Stimulated activated CD4-positive, alpha-beta T cell treated with anti-CD3 and anti-CD28 coated beads, TNF-alpha, amount 100 ng/mL, for 4 hours (primary cell): ENCODE results near the gene SORL1-AS1.

Source experiments
- DNase-seq, 3 experiments: peaks; one replicate each; pipeline ENCODE4 v3.0.0-alpha.2; 2020; ENCODE audit warnings: low read depth in 3 of 3

Gene SORL1-AS1

DNA sequence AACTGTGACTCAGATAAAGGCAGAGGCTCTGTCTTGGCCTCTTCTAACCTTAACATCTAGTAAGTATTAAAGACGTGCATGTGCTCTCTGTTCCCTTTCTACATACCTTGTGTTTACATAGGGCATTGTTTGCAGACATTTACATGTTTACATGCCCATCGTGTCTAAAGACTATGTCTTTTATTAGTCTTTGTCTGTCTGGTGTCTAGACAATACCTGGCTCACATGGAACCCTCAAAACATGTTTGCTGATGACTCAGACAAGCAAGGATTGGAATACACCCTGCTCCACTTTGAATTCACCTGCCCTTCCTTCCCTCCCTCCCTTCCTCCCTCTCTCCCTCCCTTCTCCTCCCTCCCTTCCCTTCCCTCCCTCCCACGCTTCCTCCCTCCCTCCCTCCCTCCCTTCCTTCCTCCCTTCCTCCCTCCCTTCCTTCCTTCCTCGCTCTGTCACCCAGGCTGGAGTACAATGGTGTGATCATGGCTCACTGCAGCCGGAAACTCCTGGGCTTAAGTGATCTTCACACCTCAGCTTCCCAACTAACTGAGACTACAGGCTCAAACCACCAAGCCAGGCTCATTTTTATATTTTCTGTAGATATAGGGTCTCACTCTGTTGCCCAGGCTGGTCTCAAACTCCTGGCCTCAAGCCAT lies 23.7 kb upstream of the SORL1-AS1 start:
- DNase-seq: no peak

DNA sequence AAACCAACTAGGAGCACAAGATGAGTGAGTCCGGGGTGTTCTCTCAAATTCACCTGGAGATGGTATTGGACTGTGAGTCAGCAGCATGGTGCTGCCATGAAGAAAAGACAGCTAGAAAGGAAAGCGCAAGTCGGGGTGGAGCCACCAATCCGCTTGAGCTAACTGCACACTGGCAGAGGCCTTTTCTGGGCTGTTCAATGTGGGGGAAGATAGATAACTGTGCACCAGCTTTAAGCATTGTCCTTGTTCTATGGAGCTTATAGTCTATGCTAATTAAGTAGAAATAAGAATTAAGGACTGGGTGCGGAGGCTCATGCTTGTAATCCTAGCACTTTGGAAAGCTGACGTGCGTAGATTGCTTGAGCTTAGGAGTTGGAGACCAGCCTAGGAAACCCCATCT lies 21.9 kb upstream of the SORL1-AS1 start:
- no peak for DNase-seq

DNA sequence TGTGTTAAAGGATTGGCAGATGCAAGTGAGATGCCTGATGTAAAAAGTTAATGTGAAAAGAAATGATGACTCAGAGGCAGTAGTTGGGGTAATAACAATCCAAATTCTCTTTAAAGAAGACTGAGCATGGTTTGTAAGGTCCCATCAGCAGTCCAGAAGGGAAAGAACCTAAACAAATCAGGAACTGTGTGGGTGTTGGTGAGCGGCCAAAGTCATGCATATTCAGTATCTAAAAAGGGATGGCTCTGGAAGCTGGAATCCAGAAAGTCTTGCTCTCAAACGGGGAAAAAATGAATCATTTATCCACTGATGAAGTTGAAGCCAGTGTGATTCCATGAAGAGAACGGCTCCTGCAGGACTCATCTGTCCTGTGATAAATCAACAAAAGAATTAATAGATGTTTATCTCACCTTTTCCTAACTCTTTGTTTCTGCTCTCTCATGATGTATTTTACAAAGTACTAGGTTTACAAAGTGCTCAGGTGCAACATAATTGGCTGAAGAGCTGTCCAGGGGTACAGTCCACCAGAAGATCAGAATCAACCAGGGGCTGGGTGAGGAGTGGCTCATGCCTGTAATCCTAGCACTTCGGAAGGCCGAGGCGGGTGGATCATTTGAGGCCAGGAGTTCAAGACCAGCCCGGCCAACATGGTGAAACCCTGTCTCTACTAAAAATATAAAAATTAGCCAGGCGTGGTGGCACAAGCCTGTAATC lies 20.5 kb upstream of the SORL1-AS1 start:
- no peak for DNase-seq

- DNase-seq: no peak
Observed at GRCh38 chr11:121472312-121472711, 19.5 kb upstream of the SORL1-AS1 start.

DNA sequence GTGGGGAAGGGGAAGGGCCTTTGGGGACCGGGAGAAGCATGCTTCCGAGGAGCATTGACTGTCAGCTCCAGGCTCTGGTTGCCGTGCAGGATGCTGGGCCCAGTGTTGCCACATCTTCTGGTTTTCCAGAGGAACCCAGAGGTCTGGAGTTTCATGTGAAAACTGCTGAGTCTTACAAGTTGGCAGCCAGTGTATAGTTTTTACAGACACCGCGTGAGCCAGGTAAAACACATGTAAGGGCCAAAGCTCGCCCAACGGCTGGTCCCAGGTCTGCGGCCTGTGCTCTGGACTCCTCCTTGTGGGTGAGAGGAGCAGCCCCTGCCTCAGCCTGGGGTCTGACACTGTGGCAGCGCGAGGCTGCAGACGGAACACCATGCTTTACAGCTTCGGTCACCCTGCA lies 18.4 kb upstream of the SORL1-AS1 start:
- no peak for DNase-seq

GRCh38 chr11:121469910-121470309 lies 17.1 kb upstream of the SORL1-AS1 start:
- DNase-seq: no peak

DNA sequence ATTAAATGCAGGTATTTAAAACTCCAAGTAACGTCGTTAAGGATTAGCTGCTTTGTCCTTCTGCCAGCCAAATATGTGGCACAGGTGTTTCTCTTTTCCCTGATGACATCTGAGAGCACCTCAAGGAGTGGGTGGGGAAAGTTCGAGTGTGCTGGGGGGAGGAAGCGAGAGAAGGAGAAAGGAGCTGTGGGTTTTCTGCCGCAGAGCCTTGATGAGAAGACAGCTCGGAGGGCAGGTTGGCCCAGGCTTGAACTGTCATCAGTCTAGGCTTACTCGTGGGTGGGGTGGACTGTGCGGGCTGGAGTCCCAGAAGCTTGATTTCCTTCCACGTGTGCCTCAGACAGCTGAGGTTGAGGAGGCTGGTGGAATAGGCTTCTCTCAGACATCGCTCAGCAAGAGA lies 15.2 kb upstream of the SORL1-AS1 start:
- peak in 2 of 3 experiments; percentile 72 to 79 for DNase-seq

- no peak for DNase-seq
Observed at GRCh38 chr11:121467471-121467870, 14.7 kb upstream of the SORL1-AS1 start.

DNA sequence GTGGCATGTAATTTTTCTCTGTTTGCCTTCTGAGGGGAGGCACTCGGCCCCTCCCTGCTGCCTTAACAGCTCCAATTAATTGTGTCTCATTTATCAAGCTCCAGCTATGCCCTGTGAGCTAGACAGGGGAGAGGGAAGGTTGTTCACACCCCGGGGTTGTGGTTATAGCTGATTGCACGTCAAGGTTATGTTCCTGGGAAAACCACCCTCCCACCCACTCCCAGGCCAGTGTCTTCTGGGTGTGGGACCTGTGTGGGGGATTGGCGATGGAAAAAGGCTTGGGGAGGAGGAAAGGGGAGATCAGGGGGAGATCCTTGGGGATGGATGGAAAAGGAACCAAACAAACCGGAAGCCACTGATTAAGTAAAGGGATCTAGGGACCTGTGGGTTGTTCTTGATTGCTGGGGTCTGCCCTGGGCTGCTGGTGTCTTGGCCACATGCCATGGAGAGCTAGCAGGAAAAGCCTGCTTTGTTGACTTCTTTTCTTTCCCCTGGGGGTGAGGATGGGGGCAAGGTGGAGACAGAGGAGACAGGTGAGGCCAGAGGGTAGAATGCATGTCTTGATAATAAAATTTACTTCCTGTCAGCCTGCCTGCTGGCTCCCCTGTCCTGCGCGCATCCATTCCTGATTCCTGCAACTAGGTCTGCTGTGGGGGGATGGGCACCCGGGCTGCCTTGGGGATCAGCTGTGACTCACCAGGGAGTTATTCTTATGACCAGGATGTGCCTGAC lies 13.5 kb upstream of the SORL1-AS1 start:
- no peak for DNase-seq

- no peak for DNase-seq
Observed at GRCh38 chr11:121465709-121466062, 12.9 kb upstream of the SORL1-AS1 start.

GRCh38 chr11:121464352-121464946 lies 11.7 kb upstream of the SORL1-AS1 start:
- DNase-seq: peak; percentile 56 to 69 (median 67)

- no peak for DNase-seq
Observed at GRCh38 chr11:121463689-121464335, 11.0 kb upstream of the SORL1-AS1 start.

- DNase-seq: no peak
Observed at GRCh38 chr11:121461843-121462242, 9.1 kb upstream of the SORL1-AS1 start.

GRCh38 chr11:121460941-121461514 lies 8.3 kb upstream of the SORL1-AS1 start:
- no peak for DNase-seq

GRCh38 chr11:121459413-121460017 lies 6.7 kb upstream of the SORL1-AS1 start:
- no peak for DNase-seq

DNA sequence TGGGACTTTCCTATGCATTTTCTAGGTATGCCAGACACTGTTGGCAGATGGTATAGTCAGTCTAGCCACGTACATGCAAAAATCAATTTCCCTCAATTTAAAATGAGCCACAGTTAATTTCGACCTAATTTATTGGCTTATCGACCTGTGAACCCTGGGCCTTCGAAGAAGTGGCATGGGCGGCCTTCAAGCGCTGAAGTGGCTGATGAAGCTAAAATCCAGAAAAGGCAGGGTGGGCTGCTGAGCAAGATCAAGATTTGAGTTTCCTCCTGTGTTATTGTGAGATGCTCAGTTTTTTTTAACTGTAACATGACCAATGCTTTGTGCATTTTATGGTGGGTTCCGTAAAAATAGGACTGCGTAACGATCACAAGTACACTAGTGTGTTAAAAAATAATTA lies 5.8 kb upstream of the SORL1-AS1 start:
- DNase-seq: no peak

DNA sequence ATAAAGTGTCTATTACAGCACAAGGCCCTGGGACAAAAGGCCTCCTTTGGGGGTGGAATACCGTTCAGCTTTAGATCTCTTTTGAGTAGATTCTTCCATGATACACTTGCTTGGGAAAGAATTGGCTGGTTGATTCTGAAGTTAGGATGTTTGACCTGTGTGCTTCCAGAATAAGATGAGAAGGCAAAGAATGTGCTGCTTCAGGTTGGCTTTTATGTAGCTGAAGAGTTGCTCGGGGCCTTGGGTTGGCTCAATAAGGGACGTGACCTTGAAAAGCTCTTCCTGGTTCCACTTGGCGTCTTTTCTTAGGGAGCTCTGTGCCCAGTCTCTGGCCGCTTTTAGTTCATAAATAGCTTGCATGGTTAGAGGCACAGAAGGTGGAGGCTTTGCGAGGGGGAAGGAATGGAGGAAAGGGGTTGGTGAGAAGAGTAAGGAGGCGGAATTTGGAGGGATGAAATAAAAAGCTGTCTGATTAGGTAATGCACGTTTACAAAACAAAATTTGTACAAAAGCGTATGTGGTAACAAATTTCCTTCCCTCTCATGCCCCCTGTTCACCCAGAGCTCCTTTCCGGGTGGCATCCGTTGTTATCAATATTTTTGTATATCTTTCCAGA lies 4.2 kb upstream of the SORL1-AS1 start:
- DNase-seq: no peak

- DNase-seq: no peak
Observed at GRCh38 chr11:121456151-121456550, 3.4 kb upstream of the SORL1-AS1 start.

- DNase-seq: no peak
Observed at GRCh38 chr11:121455115-121455514, 2.3 kb upstream of the SORL1-AS1 start.

GRCh38 chr11:121453589-121454299 lies 977 bp upstream of the SORL1-AS1 start:
- no peak for DNase-seq
